Measurements from ENCODE around the gene RTKN2.

Gene RTKN2

GRCh38 chr10:62231805-62232204, 36.8 kb downstream of the RTKN2 start:
- H3K4me2 ChIP-seq (ENCODE audit: low read depth, low read length, poor library complexity, severe bottlenecking), result no peak overlapping the region
- H3K79me2 ChIP-seq (ENCODE audit: insufficient read depth, low read length), result peaks cover 3% of the 10 kb centered on the region; the same call in 1 of the 2 replicates
- no peaks in the 10 kb centered on the region for H3K9me2 ChIP-seq (replicated peaks; ENCODE audit: low read depth, low read length)
- H4K20me1 ChIP-seq (ENCODE audit: insufficient read depth, low read length, poor library complexity, severe bottlenecking), result no peaks in the 10 kb centered on the region
- H3K27me3 ChIP-seq (ENCODE audit: insufficient read depth, low read length, poor library complexity, severe bottlenecking), result no peaks in the 10 kb centered on the region
- H3K9me3 ChIP-seq (ENCODE audit: insufficient read depth, low read depth, low read length), result no peaks in the 10 kb centered on the region
- H3K9ac ChIP-seq (ENCODE audit: low read depth, low read length, poor library complexity, severe bottlenecking), result no peak overlapping the region
- no peaks in the 10 kb centered on the region for H3F3A ChIP-seq (ENCODE audit: low read depth)
- peaks cover 34% of the 10 kb centered on the region for H3K4me1 ChIP-seq (ENCODE audit: insufficient read depth, low read length, poor library complexity, severe bottlenecking)
- H3K36me3 ChIP-seq (ENCODE audit: insufficient read depth, low read length), result no peaks in the 10 kb centered on the region; the same call in 1 of the 2 replicates
- no peak overlapping the region for H3K4me3 ChIP-seq (ENCODE audit: low read length, poor library complexity, severe bottlenecking)
- TF ChIP-seq, protein P1, sequence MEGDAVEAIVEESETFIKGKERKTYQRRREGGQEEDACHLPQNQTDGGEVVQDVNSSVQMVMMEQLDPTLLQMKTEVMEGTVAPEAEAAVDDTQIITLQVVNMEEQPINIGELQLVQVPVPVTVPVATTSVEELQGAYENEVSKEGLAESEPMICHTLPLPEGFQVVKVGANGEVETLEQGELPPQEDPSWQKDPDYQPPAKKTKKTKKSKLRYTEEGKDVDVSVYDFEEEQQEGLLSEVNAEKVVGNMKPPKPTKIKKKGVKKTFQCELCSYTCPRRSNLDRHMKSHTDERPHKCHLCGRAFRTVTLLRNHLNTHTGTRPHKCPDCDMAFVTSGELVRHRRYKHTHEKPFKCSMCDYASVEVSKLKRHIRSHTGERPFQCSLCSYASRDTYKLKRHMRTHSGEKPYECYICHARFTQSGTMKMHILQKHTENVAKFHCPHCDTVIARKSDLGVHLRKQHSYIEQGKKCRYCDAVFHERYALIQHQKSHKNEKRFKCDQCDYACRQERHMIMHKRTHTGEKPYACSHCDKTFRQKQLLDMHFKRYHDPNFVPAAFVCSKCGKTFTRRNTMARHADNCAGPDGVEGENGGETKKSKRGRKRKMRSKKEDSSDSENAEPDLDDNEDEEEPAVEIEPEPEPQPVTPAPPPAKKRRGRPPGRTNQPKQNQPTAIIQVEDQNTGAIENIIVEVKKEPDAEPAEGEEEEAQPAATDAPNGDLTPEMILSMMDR (conservative IDR thresholded peaks at IDR 0.05; ENCODE audit: low read length), result no peak
- TF ChIP-seq EZH2phosphoT487 (IDR thresholded peaks at IDR 0.05; ENCODE audit: borderline replicate concordance), result no peak
- no peak overlapping the region for H2AFZ ChIP-seq (ENCODE audit: low read length)

DNA sequence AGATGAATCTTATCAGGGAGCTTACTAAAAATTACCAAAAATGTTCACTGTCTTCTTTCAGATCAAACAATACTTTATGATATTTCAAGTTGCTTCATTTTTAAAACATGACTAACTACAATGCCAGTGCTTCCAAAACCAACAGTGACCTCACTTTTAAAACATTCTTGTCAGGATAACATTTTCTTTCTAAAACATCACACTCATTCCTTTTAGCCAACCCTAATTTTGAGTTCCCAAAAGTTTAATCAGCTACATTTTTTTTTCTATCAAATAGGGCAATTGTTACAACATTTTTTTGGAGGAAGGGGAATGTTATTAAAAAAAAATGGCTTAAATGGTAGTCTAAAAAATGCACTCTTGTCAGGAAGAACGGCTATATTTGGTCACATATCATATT, 37.3 kb downstream of the RTKN2 start:
- H4K20me1 ChIP-seq (ENCODE audit: insufficient read depth, low read length, poor library complexity, severe bottlenecking), result no peaks in the 10 kb centered on the region
- peaks cover 30% of the 10 kb centered on the region for H3K4me1 ChIP-seq (ENCODE audit: insufficient read depth, low read length, poor library complexity, severe bottlenecking)
- no peaks in the 10 kb centered on the region for H3K9me3 ChIP-seq (ENCODE audit: insufficient read depth, low read depth, low read length)
- H3K79me2 ChIP-seq (ENCODE audit: insufficient read depth, low read length), result no peaks in the 10 kb centered on the region
- TF ChIP-seq EZH2phosphoT487 (IDR thresholded peaks at IDR 0.05; ENCODE audit: borderline replicate concordance), result no peak
- TF ChIP-seq, protein P1 (conservative IDR thresholded peaks at IDR 0.05; ENCODE audit: low read length), result no peak
- H2AFZ ChIP-seq (ENCODE audit: low read length), result no peak overlapping the region
- no peaks in the 10 kb centered on the region for H3K9me2 ChIP-seq (replicated peaks; ENCODE audit: low read depth, low read length)
- H3K4me3 ChIP-seq (ENCODE audit: low read length, poor library complexity, severe bottlenecking), result no peak overlapping the region
- H3K36me3 ChIP-seq (ENCODE audit: insufficient read depth, low read length), result no peaks in the 10 kb centered on the region; the same call in 1 of the 2 replicates
- no peak overlapping the region for H3K4me2 ChIP-seq (ENCODE audit: low read depth, low read length, poor library complexity, severe bottlenecking)
- no peaks in the 10 kb centered on the region for H3K27me3 ChIP-seq (ENCODE audit: insufficient read depth, low read length, poor library complexity, severe bottlenecking)
- H3K9ac ChIP-seq (ENCODE audit: low read depth, low read length, poor library complexity, severe bottlenecking), result no peak overlapping the region
- no peaks in the 10 kb centered on the region for H3F3A ChIP-seq (ENCODE audit: low read depth)

DNA sequence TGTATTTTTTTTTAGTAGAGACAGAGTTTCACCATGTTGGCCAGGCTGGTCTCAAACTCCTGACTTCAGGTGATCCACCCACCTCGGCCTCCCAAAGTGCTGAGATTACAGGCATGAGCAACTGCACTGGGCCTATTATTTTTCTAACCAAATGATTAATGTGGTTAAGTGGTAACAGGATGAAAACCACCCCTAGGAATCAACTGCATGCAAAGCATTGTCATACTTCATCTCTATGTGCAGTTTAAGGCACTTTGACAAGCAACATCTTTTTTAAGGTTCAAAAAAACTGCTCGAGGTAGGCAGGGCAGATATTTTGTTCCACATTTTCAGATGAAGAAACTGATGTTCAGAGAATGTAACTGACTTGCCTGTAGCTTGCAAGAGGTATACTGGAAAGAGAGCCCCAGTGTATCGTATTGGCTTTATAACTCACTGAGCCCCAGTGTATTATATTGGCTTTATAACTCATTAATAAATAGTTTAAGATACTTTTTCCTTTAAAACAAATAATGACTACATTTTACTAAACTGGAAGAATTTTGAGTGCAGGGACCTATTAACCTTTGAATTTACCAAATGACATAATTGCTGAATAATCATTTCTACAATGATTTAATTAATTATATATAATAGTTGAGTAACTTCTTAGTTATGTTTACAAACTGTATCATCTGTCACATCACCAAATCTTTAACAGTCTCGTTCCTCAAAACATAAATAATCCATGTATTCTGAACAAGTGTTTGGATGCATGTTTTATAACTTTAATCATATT, 38.1 kb downstream of the RTKN2 start:
- H3K9ac ChIP-seq (ENCODE audit: low read depth, low read length, poor library complexity, severe bottlenecking), result no peak overlapping the region
- H3K4me3 ChIP-seq (ENCODE audit: low read length, poor library complexity, severe bottlenecking), result no peak overlapping the region
- H3K36me3 ChIP-seq (ENCODE audit: insufficient read depth, low read length), result no peaks in the 10 kb centered on the region
- peaks cover 21% of the 10 kb centered on the region for H3K4me1 ChIP-seq (ENCODE audit: insufficient read depth, low read length, poor library complexity, severe bottlenecking)
- no peaks in the 10 kb centered on the region for H4K20me1 ChIP-seq (ENCODE audit: insufficient read depth, low read length, poor library complexity, severe bottlenecking)
- no peak overlapping the region for H2AFZ ChIP-seq (ENCODE audit: low read length)
- H3K9me2 ChIP-seq (replicated peaks; ENCODE audit: low read depth, low read length), result no peaks in the 10 kb centered on the region
- no peaks in the 10 kb centered on the region for H3F3A ChIP-seq (ENCODE audit: low read depth)
- H3K4me2 ChIP-seq (ENCODE audit: low read depth, low read length, poor library complexity, severe bottlenecking), result no peak overlapping the region
- no peaks in the 10 kb centered on the region for H3K27me3 ChIP-seq (ENCODE audit: insufficient read depth, low read length, poor library complexity, severe bottlenecking)
- TF ChIP-seq, protein P1 (conservative IDR thresholded peaks at IDR 0.05; ENCODE audit: low read length), result no peak
- no peak for TF ChIP-seq EZH2phosphoT487 (IDR thresholded peaks at IDR 0.05; ENCODE audit: borderline replicate concordance)
- no peaks in the 10 kb centered on the region for H3K9me3 ChIP-seq (ENCODE audit: insufficient read depth, low read depth, low read length)
- no peaks in the 10 kb centered on the region for H3K79me2 ChIP-seq (ENCODE audit: insufficient read depth, low read length)

Data from Loucy (cell line).